Pancreas (tissue), 10 donors: ENCODE measurements around the gene ACP4. TPM values are rescaled to one million over a fixed set of nuclear protein-coding genes. Genes with fewer than 3 reads are reported as not detected.
"Not testable (repeated sequence)": the region's sequence is repeated elsewhere in the genome, so short reads cannot be mapped to it uniquely, and the experiment has no call there.

Experiments used
- ATAC-seq, 4 donors: fragments of 200-7000 bp; cut with Tn5 transposase; one replicate each; pipeline versions ENCODE4 v1.8.0 to v1.9.1; 2020; ENCODE audit warnings: mild to moderate bottlenecking in 4 of 4, moderate library complexity in 4 of 4
- DNase-seq, 6 donors: peaks; one replicate each; pipeline ENCODE4 v3.0.0-alpha.2; 2020
- FAIRE-seq: peaks from 2 replicates; lab custom pipeline; 2012; peaks lifted over from hg19 to GRCh38; lab: Jason Lieb, UNC
- H3K27ac ChIP-seq, 4 donors: fragments of 200-600 bp; sonication (generic); 1 replicate in 3 of 4; 2 replicates in 1 of 4; pipeline versions ENCODE4 v1.5.0 to v1.8.0; 2020
- H3K27me3 ChIP-seq, 4 donors: fragments of 200-600 bp; one replicate each; pipeline ENCODE4 v1.8.0; 2021
- H3K36me3 ChIP-seq, 3 donors: fragments of 200-600 bp; sonication (generic) in 1 of 3; one replicate each; pipeline versions ENCODE4 v1.5.0 to v1.8.0; 2020 to 2021
- H3K4me1 ChIP-seq, 3 donors: fragments of 200-600 bp; one replicate each; pipeline ENCODE4 v1.8.0; 2021
- H3K4me3 ChIP-seq, 4 donors: fragments of 200-600 bp; sonication (generic) in 2 of 4; one replicate each; pipeline versions ENCODE4 v1.5.0 to v1.8.0; 2020 to 2021
- H3K9me3 ChIP-seq, 4 donors: fragments of 200-600 bp; one replicate each; pipeline ENCODE4 v1.8.0; 2021
- CTCF ChIP-seq, 4 donors: fragments of 200-600 bp; sonication (generic) in 3 of 4; IDR thresholded peaks; one replicate each; pipeline versions ENCODE4 v1.5.0 to v1.8.0; 2021; ENCODE audit warnings: antibody characterized with exemption in 4 of 4
- WGBS, 2 donors: extraction: QIAGEN DNeasy Blood & Tissue Kit; methylation state at CpG; one replicate each; pipeline ENCODE4 v1.1.7; 2013; 5-methylcytosine and 5-hydroxymethylcytosine counted together
- intact Hi-C, 3 donors: fragments of 100-400 bp; cut with DNase I; formaldehyde crosslinking; loops; one replicate each; pipeline versions ENCODE4 v1.11.1 to v1.14.2; 2022
- polyA plus RNA-seq, 2 donors: library from polyadenylated mRNA; stranded (reverse); fragments of 200-250 nt; gene quantifications; one replicate each; pipeline ENCODE4 v1.2.3, GENCODE V29; 2013
- total RNA-seq, 6 donors: library from RNA; stranded (reverse); fragmentation: NEBNext Ultra II Directional in 4 of 6; extraction: Animal tissue kit (Norgen Biotek cat#: 25700) in 4 of 6; gene quantifications; one replicate each; pipeline versions ENCODE4 v1.2.1 to v1.2.4, GENCODE V29; 2021 to 2023
- donor health status: healthy with polysubstance abuse.
- donor health status: DM: no; HTN: no; CAD: no; lungs with moderate emphysema.
- donor health status: DM: no; HTN: no; CAD: no.
- donor health status: control.
- donor health status: control.
- donor health status: Bipolar disorder and iron deficiency.
- donor health status: DM: yes; HTN: yes; CAD: no.
- donor health status: DM: no; HTN: no; CAD: no.
- donor health status: DM: no; HTN: no; CAD: no.
- donor health status: DM: yes; HTN: yes; CAD: no.

ACP4 gene
- total and polyA plus RNA-seq, 8 donors = not detected

- no peaks in the 10 kb centered on the region for H3K9me3 ChIP-seq
- 36 to 53% methylated on average over 6 of the region's 6 CpGs for WGBS, 2 donors
- intact Hi-C loops = no loop called here
Observed at GRCh38 chr19:50749490-50749889, 40.7 kb upstream of the ACP4 start.

GRCh38 chr19:50750010-50750409 is 40.2 kb upstream of the ACP4 start:
- Histone ChIP-seq H3K4me3 (no peak overlapping the region), H3K4me1 (no peaks in the 10 kb centered on the region), H3K27me3 (peaks cover 0 to 5% (median 0%) of the 10 kb centered on the region in 4 donors), H3K9me3 (no peaks in the 10 kb centered on the region), H3K36me3 (no peaks in the 10 kb centered on the region), H3K27ac (no peak overlapping the region)
- no peak for ATAC-seq
- WGBS, 2 donors = 24 to 26% methylated on average over 15 of the region's 15 CpGs
- no peak for FAIRE-seq
- DNase-seq = no peak
- no peak for TF ChIP-seq CTCF (IDR thresholded peaks at IDR 0.05)
- intact Hi-C loops = no loop called here

More at GRCh38 chr19:50749490-50749889, 40.7 kb upstream of the ACP4 start:
- no peak for ATAC-seq
- FAIRE-seq = no peak
- H3K27me3 ChIP-seq = peaks cover 0 to 5% (median 0%) of the 10 kb centered on the region in 4 donors
- DNase-seq = no peak
- no peak for TF ChIP-seq CTCF (IDR thresholded peaks at IDR 0.05)
- no peaks in the 10 kb centered on the region for H3K36me3 ChIP-seq
- no peak overlapping the region for H3K27ac ChIP-seq
- H3K4me3 ChIP-seq = no peak overlapping the region
- H3K4me1 ChIP-seq = no peaks in the 10 kb centered on the region

- FAIRE-seq (no peak), DNase-seq (no peak), ATAC-seq (no peak)
- no peak overlapping the region for H3K4me3 ChIP-seq
- no peaks in the 10 kb centered on the region for H3K4me1 ChIP-seq
- no peaks in the 10 kb centered on the region for H3K9me3 ChIP-seq
- no peak for TF ChIP-seq CTCF (IDR thresholded peaks at IDR 0.05)
- H3K36me3 ChIP-seq = no peaks in the 10 kb centered on the region
- no peak overlapping the region for H3K27ac ChIP-seq
- WGBS, 2 donors = 53 to 72% methylated on average over 4 of the region's 4 CpGs
- intact Hi-C loops = no loop called here
- no peaks in the 10 kb centered on the region for H3K27me3 ChIP-seq
Observed at GRCh38 chr19:50753879-50754278, 36.3 kb upstream of the ACP4 start.

GRCh38 chr19:50756244-50756643 is 34.0 kb upstream of the ACP4 start:
- H3K4me3 ChIP-seq, FAIRE-seq, H3K27ac ChIP-seq, ATAC-seq, H3K4me1 ChIP-seq, H3K27me3 ChIP-seq, H3K36me3 ChIP-seq, DNase-seq, intact Hi-C loops, H3K9me3 ChIP-seq: not testable (repeated sequence)
- WGBS, 2 donors = 56 to 63% methylated on average over 8 of the region's 8 CpGs

- H3K36me3 ChIP-seq, DNase-seq, ATAC-seq, H3K9me3 ChIP-seq, H3K27me3 ChIP-seq, FAIRE-seq, H3K27ac ChIP-seq, H3K4me3 ChIP-seq, H3K4me1 ChIP-seq, intact Hi-C loops: not testable (repeated sequence)
- WGBS, 2 donors = 81 to 90% methylated on average over 3 of the region's 3 CpGs
Observed at GRCh38 chr19:50757624-50758023, 32.6 kb upstream of the ACP4 start.

GRCh38 chr19:50759076-50759475 is 31.1 kb upstream of the ACP4 start:
- H3K36me3 ChIP-seq, H3K27ac ChIP-seq, intact Hi-C loops, H3K9me3 ChIP-seq, FAIRE-seq, H3K4me3 ChIP-seq, DNase-seq, H3K27me3 ChIP-seq, ATAC-seq, H3K4me1 ChIP-seq: not testable (repeated sequence)
- WGBS, 2 donors = 62 to 78% methylated on average over 12 to 18 of the region's 18 CpGs
